Measurements from ENCODE around the gene LYZ. TPM values are rescaled to one million over a fixed set of nuclear protein-coding genes. Genes with fewer than 3 reads are reported as not detected.
"Not testable (repeated sequence)": the region's sequence is repeated elsewhere in the genome, so short reads cannot be mapped to it uniquely, and the experiment has no call there.

Gene LYZ
- total RNA-seq: 100 to 1,000 TPM in 1 of 2 donors, 10 to 100 TPM in 1; 38.7 to 180 TPM
- 100 to 1,000 TPM in 1 of 2 donors, 10 to 100 TPM in 1; 15.1 to 122 TPM for polyA plus RNA-seq
- long read RNA-seq, donor 1, transcript LYZ-201 (4 exons, 1,530 nt): major isoform, 19 of 23 reads
- long read RNA-seq, donor 1, partial matches to known transcripts: 1 of 23 reads
- long read RNA-seq, donor 1, other reads (novel, unspliced or antisense): 3 of 23 reads
- long read RNA-seq, donor 2, transcript LYZ-201 (4 exons, 1,530 nt): major isoform, 15 of 22 reads
- long read RNA-seq, donor 2, partial matches to known transcripts: 1 of 22 reads
- long read RNA-seq, donor 2, other reads (novel, unspliced or antisense): 6 of 22 reads

- intact Hi-C loops (cut with DNase I): no loop called here
- no peak for ATAC-seq (ENCODE audit: low FRiP score)
- Histone ChIP-seq H3K4me3 (ENCODE audit: low read length in 2 of 2) (no peak within 1 kb of the TSS), H3K9me3 (ENCODE audit: control insufficient read depth, low read length) (no peaks in the 10 kb centered on the region), H3K36me3 (ENCODE audit: control insufficient read depth in 1 of 2, insufficient read depth in 2 of 2, low read length in 1 of 2) (no peaks in the 10 kb centered on the region), H3K27ac (ENCODE audit: low read depth in 1 of 2, low read length in 2 of 2) (no peak within 1 kb of the TSS), H3K27me3 (ENCODE audit: control insufficient read depth in 1 of 2, insufficient read depth in 2 of 2, low read length in 1 of 2) (no peaks in the 10 kb centered on the region), H3K4me1 (ENCODE audit: control insufficient read depth in 1 of 2, insufficient read depth in 2 of 2, low read length in 2 of 2) (no peaks in the 10 kb centered on the region)
- WGBS, 2 donors: 84 to 85% methylated on average over 4 of the region's 4 CpGs
- DNase-seq: no peak
These were observed at the start of gene LYZ for GRCh38 chr12:69348162-69348938. LYZ (plus strand) TSS chr12:69348381; CDS start chr12:69348409, 28 bp downstream.

- 82 to 84% methylated on average over 2 of the region's 2 CpGs for WGBS, 2 donors
- Histone ChIP-seq H3K36me3 (ENCODE audit: control insufficient read depth in 1 of 2, insufficient read depth in 2 of 2, low read length in 1 of 2) (no peaks in the 10 kb centered on the region), H3K4me3 (ENCODE audit: low read length in 2 of 2) (no peak overlapping the region), H3K27me3 (ENCODE audit: control insufficient read depth in 1 of 2, insufficient read depth in 2 of 2, low read length in 1 of 2) (no peaks in the 10 kb centered on the region), H3K4me1 (ENCODE audit: control insufficient read depth in 1 of 2, insufficient read depth in 2 of 2, low read length in 2 of 2) (no peaks in the 10 kb centered on the region), H3K27ac (ENCODE audit: low read depth in 1 of 2, low read length in 2 of 2) (no peak overlapping the region), H3K9me3 (ENCODE audit: control insufficient read depth, low read length) (peaks cover 2% of the 10 kb centered on the region)
- ATAC-seq (ENCODE audit: low FRiP score) (no peak), DNase-seq (no peak)
- intact Hi-C loops (cut with DNase I): no loop called here
These were observed 49.2 kb upstream of the LYZ start for GRCh38 chr12:69298947-69299346.

GRCh38 chr12:69304284-69304683, 43.9 kb upstream of the LYZ start:
- no peaks in the 10 kb centered on the region for H3K9me3 ChIP-seq (ENCODE audit: control insufficient read depth, low read length)
- DNase-seq (no peak), ATAC-seq (ENCODE audit: low FRiP score) (no peak)
- H3K36me3 ChIP-seq (ENCODE audit: control insufficient read depth in 1 of 2, insufficient read depth in 2 of 2, low read length in 1 of 2): no peaks in the 10 kb centered on the region
- H3K27me3 ChIP-seq (ENCODE audit: control insufficient read depth in 1 of 2, insufficient read depth in 2 of 2, low read length in 1 of 2): no peaks in the 10 kb centered on the region
- WGBS, 2 donors: 83 to 94% methylated on average over 1 of the region's 1 CpG
- intact Hi-C loops (cut with DNase I): no loop called here
- no peak overlapping the region for H3K4me3 ChIP-seq (ENCODE audit: low read length in 2 of 2)
- no peaks in the 10 kb centered on the region for H3K4me1 ChIP-seq (ENCODE audit: control insufficient read depth in 1 of 2, insufficient read depth in 2 of 2, low read length in 2 of 2)
- no peak overlapping the region for H3K27ac ChIP-seq (ENCODE audit: low read depth in 1 of 2, low read length in 2 of 2)

- 71 to 73% methylated on average over 3 of the region's 3 CpGs for WGBS, 2 donors
These were observed 38.7 kb upstream of the LYZ start for GRCh38 chr12:69309461-69309860.

GRCh38 chr12:69313209-69313608, 35.0 kb upstream of the LYZ start:
- Histone ChIP-seq H3K9me3 (ENCODE audit: control insufficient read depth, low read length) (peaks cover 2% of the 10 kb centered on the region), H3K4me1 (ENCODE audit: control insufficient read depth in 1 of 2, insufficient read depth in 2 of 2, low read length in 2 of 2) (no peaks in the 10 kb centered on the region), H3K4me3 (ENCODE audit: low read length in 2 of 2) (no peak overlapping the region), H3K27ac (ENCODE audit: low read depth in 1 of 2, low read length in 2 of 2) (no peak overlapping the region), H3K36me3 (ENCODE audit: control insufficient read depth in 1 of 2, insufficient read depth in 2 of 2, low read length in 1 of 2) (no peaks in the 10 kb centered on the region), H3K27me3 (ENCODE audit: control insufficient read depth in 1 of 2, insufficient read depth in 2 of 2, low read length in 1 of 2) (no peaks in the 10 kb centered on the region)
- no peak for DNase-seq
- no peak for ATAC-seq (ENCODE audit: low FRiP score)
- WGBS, 2 donors: 95 to 96% methylated on average over 3 of the region's 3 CpGs
- intact Hi-C loops (cut with DNase I): no loop called here

More at GRCh38 chr12:69309461-69309860, 38.7 kb upstream of the LYZ start:
- Histone ChIP-seq H3K9me3 (ENCODE audit: control insufficient read depth, low read length) (peaks cover 2% of the 10 kb centered on the region), H3K36me3 (ENCODE audit: control insufficient read depth in 1 of 2, insufficient read depth in 2 of 2, low read length in 1 of 2) (no peaks in the 10 kb centered on the region), H3K27me3 (ENCODE audit: control insufficient read depth in 1 of 2, insufficient read depth in 2 of 2, low read length in 1 of 2) (no peaks in the 10 kb centered on the region), H3K27ac (ENCODE audit: low read depth in 1 of 2, low read length in 2 of 2) (no peak overlapping the region), H3K4me3 (ENCODE audit: low read length in 2 of 2) (no peak overlapping the region), H3K4me1 (ENCODE audit: control insufficient read depth in 1 of 2, insufficient read depth in 2 of 2, low read length in 2 of 2) (no peaks in the 10 kb centered on the region)
- ATAC-seq (ENCODE audit: low FRiP score) (no peak), DNase-seq (no peak)
- intact Hi-C loops (cut with DNase I): no loop called here

GRCh38 chr12:69316784-69317183, 31.4 kb upstream of the LYZ start:
- H3K4me3 ChIP-seq (ENCODE audit: low read length in 2 of 2); DNase-seq; H3K9me3 ChIP-seq (ENCODE audit: control insufficient read depth, low read length); H3K36me3 ChIP-seq (ENCODE audit: control insufficient read depth in 1 of 2, insufficient read depth in 2 of 2, low read length in 1 of 2); intact Hi-C loops (cut with DNase I); ATAC-seq (ENCODE audit: low FRiP score); H3K4me1 ChIP-seq (ENCODE audit: control insufficient read depth in 1 of 2, insufficient read depth in 2 of 2, low read length in 2 of 2); H3K27me3 ChIP-seq (ENCODE audit: control insufficient read depth in 1 of 2, insufficient read depth in 2 of 2, low read length in 1 of 2); H3K27ac ChIP-seq (ENCODE audit: low read depth in 1 of 2, low read length in 2 of 2): not testable (repeated sequence)

- WGBS, 2 donors: 73 to 78% methylated on average over 2 of the region's 2 CpGs
These were observed 30.9 kb upstream of the LYZ start for GRCh38 chr12:69317233-69317632.

GRCh38 chr12:69318225-69318624, 30.0 kb upstream of the LYZ start:
- intact Hi-C loops (cut with DNase I): no loop called here
- no peaks in the 10 kb centered on the region for H3K4me1 ChIP-seq (ENCODE audit: control insufficient read depth in 1 of 2, insufficient read depth in 2 of 2, low read length in 2 of 2)

More at GRCh38 chr12:69317233-69317632, 30.9 kb upstream of the LYZ start:
- H3K27ac ChIP-seq (ENCODE audit: low read depth in 1 of 2, low read length in 2 of 2); DNase-seq; ATAC-seq (ENCODE audit: low FRiP score); H3K9me3 ChIP-seq (ENCODE audit: control insufficient read depth, low read length); intact Hi-C loops (cut with DNase I); H3K27me3 ChIP-seq (ENCODE audit: control insufficient read depth in 1 of 2, insufficient read depth in 2 of 2, low read length in 1 of 2); H3K4me3 ChIP-seq (ENCODE audit: low read length in 2 of 2); H3K36me3 ChIP-seq (ENCODE audit: control insufficient read depth in 1 of 2, insufficient read depth in 2 of 2, low read length in 1 of 2); H3K4me1 ChIP-seq (ENCODE audit: control insufficient read depth in 1 of 2, insufficient read depth in 2 of 2, low read length in 2 of 2): not testable (repeated sequence)

GRCh38 chr12:69321351-69321750, 26.8 kb upstream of the LYZ start:
- intact Hi-C loops (cut with DNase I): no loop called here
- ATAC-seq (ENCODE audit: low FRiP score) (no peak), DNase-seq (no peak)
- Histone ChIP-seq H3K36me3 (ENCODE audit: control insufficient read depth in 1 of 2, insufficient read depth in 2 of 2, low read length in 1 of 2) (no peaks in the 10 kb centered on the region), H3K4me3 (ENCODE audit: low read length in 2 of 2) (no peak overlapping the region), H3K27ac (ENCODE audit: low read depth in 1 of 2, low read length in 2 of 2) (no peak overlapping the region), H3K9me3 (ENCODE audit: control insufficient read depth, low read length) (peaks cover 3% of the 10 kb centered on the region), H3K4me1 (ENCODE audit: control insufficient read depth in 1 of 2, insufficient read depth in 2 of 2, low read length in 2 of 2) (no peaks in the 10 kb centered on the region), H3K27me3 (ENCODE audit: control insufficient read depth in 1 of 2, insufficient read depth in 2 of 2, low read length in 1 of 2) (no peaks in the 10 kb centered on the region)
- 81 to 89% methylated on average over 1 of the region's 1 CpG for WGBS, 2 donors

More at GRCh38 chr12:69318225-69318624, 30.0 kb upstream of the LYZ start:
- no peak for ATAC-seq (ENCODE audit: low FRiP score)
- DNase-seq: no peak
- Histone ChIP-seq H3K9me3 (ENCODE audit: control insufficient read depth, low read length) (peaks cover 4% of the 10 kb centered on the region), H3K27ac (ENCODE audit: low read depth in 1 of 2, low read length in 2 of 2) (no peak overlapping the region), H3K36me3 (ENCODE audit: control insufficient read depth in 1 of 2, insufficient read depth in 2 of 2, low read length in 1 of 2) (no peaks in the 10 kb centered on the region), H3K4me3 (ENCODE audit: low read length in 2 of 2) (no peak overlapping the region), H3K27me3 (ENCODE audit: control insufficient read depth in 1 of 2, insufficient read depth in 2 of 2, low read length in 1 of 2) (no peaks in the 10 kb centered on the region)
- WGBS, 2 donors: 83 to 89% methylated on average over 2 of the region's 2 CpGs
